Measurements from ENCODE around the gene TMEM91.

Gene TMEM91

DNA sequence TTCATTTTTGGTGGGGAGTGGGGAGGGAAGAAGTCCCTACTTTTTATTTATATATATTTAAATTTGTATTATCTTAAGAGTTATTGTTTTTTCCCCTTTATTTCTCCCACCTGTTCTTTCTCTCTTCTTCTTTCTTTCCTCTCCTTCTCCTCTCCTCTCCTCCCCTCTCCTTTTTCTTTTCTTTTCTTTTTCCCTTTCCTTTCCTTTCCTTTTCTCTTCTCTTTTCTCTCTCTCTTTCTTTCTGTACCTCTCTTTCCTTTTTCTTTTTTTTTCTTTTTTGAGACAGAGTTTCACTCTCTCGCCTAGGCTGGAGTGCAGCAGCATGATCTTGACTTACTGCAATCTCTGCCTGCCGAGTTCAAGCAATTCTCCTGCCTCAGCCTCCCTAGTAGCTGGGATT, 23.2 kb downstream of the TMEM91 start:
- Histone ChIP-seq H4K20me1 (ENCODE audit: insufficient read depth, low read length) (no peaks in the 10 kb centered on the region), H3K4me1 (ENCODE audit: low read length) (peaks cover 14% of the 10 kb centered on the region), H3K27ac (ENCODE audit: low read length) (no peak overlapping the region), H3F3A (ENCODE audit: insufficient read depth, low read length) (no peaks in the 10 kb centered on the region), H3K36me3 (replicated peaks; ENCODE audit: insufficient read depth, low read length) (no peaks in the 10 kb centered on the region), H3K27me3 (replicated peaks; ENCODE audit: insufficient read depth, low read length) (no peaks in the 10 kb centered on the region), H3K9me2 (replicated peaks; ENCODE audit: insufficient read depth, low read length) (no peaks in the 10 kb centered on the region), H3K79me2 (ENCODE audit: low read length) (peaks cover 45% of the 10 kb centered on the region), H3K4me2 (ENCODE audit: low read depth, low read length) (no peak overlapping the region), H3K9me3 (replicated peaks; ENCODE audit: insufficient read depth, low read length) (no peaks in the 10 kb centered on the region), H3K4me3 (ENCODE audit: low read length) (no peak overlapping the region), H2AFZ (ENCODE audit: low read length) (no peak overlapping the region), H3K9ac (ENCODE audit: low read length) (no peak overlapping the region)
- no peak for TF ChIP-seq EZH2 (optimal IDR thresholded peaks at IDR 0.05; ENCODE audit: low read depth, low read length)
- TF ChIP-seq, protein P1, sequence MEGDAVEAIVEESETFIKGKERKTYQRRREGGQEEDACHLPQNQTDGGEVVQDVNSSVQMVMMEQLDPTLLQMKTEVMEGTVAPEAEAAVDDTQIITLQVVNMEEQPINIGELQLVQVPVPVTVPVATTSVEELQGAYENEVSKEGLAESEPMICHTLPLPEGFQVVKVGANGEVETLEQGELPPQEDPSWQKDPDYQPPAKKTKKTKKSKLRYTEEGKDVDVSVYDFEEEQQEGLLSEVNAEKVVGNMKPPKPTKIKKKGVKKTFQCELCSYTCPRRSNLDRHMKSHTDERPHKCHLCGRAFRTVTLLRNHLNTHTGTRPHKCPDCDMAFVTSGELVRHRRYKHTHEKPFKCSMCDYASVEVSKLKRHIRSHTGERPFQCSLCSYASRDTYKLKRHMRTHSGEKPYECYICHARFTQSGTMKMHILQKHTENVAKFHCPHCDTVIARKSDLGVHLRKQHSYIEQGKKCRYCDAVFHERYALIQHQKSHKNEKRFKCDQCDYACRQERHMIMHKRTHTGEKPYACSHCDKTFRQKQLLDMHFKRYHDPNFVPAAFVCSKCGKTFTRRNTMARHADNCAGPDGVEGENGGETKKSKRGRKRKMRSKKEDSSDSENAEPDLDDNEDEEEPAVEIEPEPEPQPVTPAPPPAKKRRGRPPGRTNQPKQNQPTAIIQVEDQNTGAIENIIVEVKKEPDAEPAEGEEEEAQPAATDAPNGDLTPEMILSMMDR (IDR thresholded peaks at IDR 0.05; ENCODE audit: low read length): no peak
- TF ChIP-seq EZH2phosphoT487 (IDR thresholded peaks at IDR 0.05; ENCODE audit: low read length): no peak
- DNase-seq: no peak

DNA sequence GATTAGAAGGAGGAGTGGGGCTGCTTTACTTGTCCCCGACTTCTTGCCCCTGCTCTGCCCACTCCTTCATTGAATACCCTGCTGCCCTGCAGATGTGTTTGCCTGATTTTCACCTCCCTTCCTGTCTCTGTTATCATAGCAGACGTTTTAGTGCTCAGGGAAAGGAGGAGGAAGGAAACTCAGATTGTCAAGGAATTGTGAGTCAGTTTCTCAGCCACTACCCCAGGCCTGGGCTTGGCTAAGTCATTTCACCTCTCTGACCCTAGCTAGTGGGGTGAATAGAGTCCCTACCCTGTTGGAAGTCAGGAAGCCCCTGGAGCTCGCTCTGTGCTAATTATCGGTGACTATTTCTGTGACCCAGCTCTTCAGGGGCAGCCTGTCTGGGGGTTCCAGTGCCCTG, 25.1 kb downstream of the TMEM91 start:
- Histone ChIP-seq H3K27me3 (replicated peaks; ENCODE audit: insufficient read depth, low read length) (no peaks in the 10 kb centered on the region), H3K9me2 (replicated peaks; ENCODE audit: insufficient read depth, low read length) (no peaks in the 10 kb centered on the region), H3K4me1 (ENCODE audit: low read length) (peaks cover 10% of the 10 kb centered on the region), H3F3A (ENCODE audit: insufficient read depth, low read length) (no peaks in the 10 kb centered on the region), H3K79me2 (ENCODE audit: low read length) (peaks cover 27% of the 10 kb centered on the region), H2AFZ (ENCODE audit: low read length) (no peak overlapping the region), H3K4me2 (ENCODE audit: low read depth, low read length) (no peak overlapping the region), H3K4me3 (ENCODE audit: low read length) (no peak overlapping the region), H3K9me3 (replicated peaks; ENCODE audit: insufficient read depth, low read length) (no peaks in the 10 kb centered on the region), H3K27ac (ENCODE audit: low read length) (no peak overlapping the region), H4K20me1 (ENCODE audit: insufficient read depth, low read length) (no peaks in the 10 kb centered on the region), H3K36me3 (replicated peaks; ENCODE audit: insufficient read depth, low read length) (no peaks in the 10 kb centered on the region), H3K9ac (ENCODE audit: low read length) (no peak overlapping the region)
- no peak for DNase-seq
- TF ChIP-seq EZH2phosphoT487 (IDR thresholded peaks at IDR 0.05; ENCODE audit: low read length) (no peak), EZH2 (optimal IDR thresholded peaks at IDR 0.05; ENCODE audit: low read depth, low read length) (no peak)
- TF ChIP-seq, protein P1 (IDR thresholded peaks at IDR 0.05; ENCODE audit: low read length): no peak

DNA sequence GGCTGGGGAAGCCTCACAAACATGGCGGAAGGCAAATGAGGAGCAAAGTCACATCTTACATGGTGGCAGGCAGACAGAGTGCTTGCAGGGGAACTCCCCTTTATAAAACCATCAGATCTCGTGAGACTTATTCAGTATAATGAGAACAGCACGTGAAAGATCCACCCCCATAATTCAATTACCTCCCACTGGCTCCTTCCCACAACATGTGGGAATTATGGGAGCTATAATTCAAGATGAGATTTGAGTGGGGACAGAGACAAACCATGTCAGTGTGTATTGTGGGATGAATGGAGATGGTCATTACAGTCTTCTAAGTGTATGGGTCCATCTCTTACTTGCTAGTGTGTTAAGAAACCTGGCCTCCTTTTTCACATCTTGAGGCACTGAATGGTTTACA, 25.7 kb downstream of the TMEM91 start:
- Histone ChIP-seq H3F3A (ENCODE audit: insufficient read depth, low read length) (no peaks in the 10 kb centered on the region), H4K20me1 (ENCODE audit: insufficient read depth, low read length) (no peaks in the 10 kb centered on the region), H3K4me2 (ENCODE audit: low read depth, low read length) (no peak overlapping the region), H3K9me3 (replicated peaks; ENCODE audit: insufficient read depth, low read length) (no peaks in the 10 kb centered on the region), H3K9ac (ENCODE audit: low read length) (no peak overlapping the region), H3K4me1 (ENCODE audit: low read length) (peaks cover 10% of the 10 kb centered on the region), H2AFZ (ENCODE audit: low read length) (no peak overlapping the region), H3K4me3 (ENCODE audit: low read length) (no peak overlapping the region), H3K9me2 (replicated peaks; ENCODE audit: insufficient read depth, low read length) (no peaks in the 10 kb centered on the region), H3K36me3 (replicated peaks; ENCODE audit: insufficient read depth, low read length) (no peaks in the 10 kb centered on the region), H3K27ac (ENCODE audit: low read length) (no peak overlapping the region), H3K27me3 (replicated peaks; ENCODE audit: insufficient read depth, low read length) (no peaks in the 10 kb centered on the region), H3K79me2 (ENCODE audit: low read length) (peaks cover 23% of the 10 kb centered on the region)
- DNase-seq: no peak
- no peak for TF ChIP-seq EZH2phosphoT487 (IDR thresholded peaks at IDR 0.05; ENCODE audit: low read length)
- TF ChIP-seq, protein P1 (IDR thresholded peaks at IDR 0.05; ENCODE audit: low read length): no peak
